HG02852 (cell line): ENCODE data around the gene ZER1.
A peak's percentile ranks its signal among the peaks of the same experiment; 100 is the strongest.

ENCODE experiments used
- ATAC-seq: cut with Tn5 transposase; IDR thresholded peaks from one replicate; pipeline ENCODE4 v1.9.1; 2021; ENCODE audit warnings: mild to moderate bottlenecking, moderate library complexity; ENCODE audit not compliant: unreplicated experiment

The ZER1 gene

DNA sequence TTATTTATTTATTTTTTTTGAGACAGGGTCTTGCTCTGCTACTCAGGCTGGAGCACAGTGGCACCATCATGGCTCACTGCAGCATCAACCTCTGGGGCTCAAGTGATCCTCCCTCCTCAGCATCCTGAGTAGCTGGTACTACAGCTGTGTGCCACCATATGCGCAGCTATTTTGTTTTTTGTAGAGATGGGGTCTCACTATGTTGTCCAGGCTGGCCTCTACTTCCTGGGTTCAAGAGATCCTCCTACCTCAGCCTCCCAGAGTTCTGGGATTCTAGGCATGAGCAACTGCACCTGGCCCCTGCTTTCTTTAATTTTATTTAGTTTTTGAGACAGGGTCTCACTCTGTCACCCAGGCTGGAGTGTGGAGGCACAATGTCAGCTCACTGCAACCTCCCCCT, 28.3 kb downstream of the ZER1 start:
- no peak for ATAC-seq

DNA sequence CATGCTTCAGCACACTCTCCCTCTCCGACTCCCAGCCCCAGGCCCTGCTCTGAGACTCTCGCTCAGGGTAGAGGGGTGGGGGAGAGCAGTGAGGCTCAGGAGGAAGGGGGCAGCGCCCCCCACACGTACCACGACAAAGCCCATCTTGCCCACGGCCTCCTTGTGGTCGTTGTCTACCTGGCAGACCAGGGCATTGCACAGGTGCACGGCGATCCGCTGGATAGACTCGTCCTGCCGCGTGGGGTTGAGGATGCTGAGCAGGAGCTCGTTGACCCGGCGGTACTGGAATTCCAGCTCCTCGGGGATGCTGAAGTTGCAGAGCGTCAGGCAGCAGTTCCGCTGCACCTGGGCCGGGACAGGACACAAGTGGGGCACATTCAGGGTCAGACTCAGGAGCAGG, 29.3 kb downstream of the ZER1 start:
- no peak for ATAC-seq

GRCh38 chr9:128735373-128735772, 36.4 kb downstream of the ZER1 start:
- no peak for ATAC-seq

DNA sequence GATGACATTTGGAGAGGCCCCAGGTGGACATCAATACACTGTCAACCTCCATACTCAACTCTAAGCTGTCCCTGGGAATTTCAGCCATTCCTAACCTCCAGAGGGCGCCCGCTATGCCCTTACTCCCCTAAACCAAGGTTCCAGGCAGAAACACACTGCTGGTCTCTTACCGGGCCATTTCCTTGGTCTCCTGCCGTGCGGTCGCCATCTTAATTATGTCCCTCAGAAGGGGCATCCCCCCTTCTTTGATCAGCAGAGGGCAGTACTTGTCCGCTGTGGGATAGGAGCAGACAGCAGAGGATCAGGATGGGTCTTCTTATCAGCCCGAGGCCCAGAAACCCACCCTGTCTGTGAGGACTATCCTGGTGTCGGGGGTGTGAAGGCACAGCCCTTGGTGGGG, 38.5 kb downstream of the ZER1 start:
- no peak for ATAC-seq

- ATAC-seq: no peak
Measured at GRCh38 chr9:128732576-128732975, 39.2 kb downstream of the ZER1 start.

DNA sequence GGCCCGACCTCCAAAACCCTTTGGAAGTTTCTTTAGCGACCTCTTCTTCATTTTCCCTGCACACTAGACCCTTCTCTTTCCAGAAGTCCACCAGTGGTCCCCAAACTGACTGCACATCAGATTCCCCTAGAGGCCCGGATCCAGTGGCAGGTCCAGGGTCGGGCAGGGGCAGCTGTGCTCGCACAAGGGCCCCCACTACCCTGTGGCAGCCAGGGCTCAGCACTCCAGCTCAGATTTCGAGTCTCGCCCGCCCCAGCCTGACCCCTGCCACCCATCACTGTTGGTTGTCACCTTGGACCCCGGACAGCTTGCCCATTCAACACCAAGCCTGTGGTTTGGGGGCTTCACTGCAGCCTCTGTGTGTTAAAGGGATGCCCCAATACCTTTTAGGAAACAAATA, 40.0 kb downstream of the ZER1 start:
- no peak for ATAC-seq

GRCh38 chr9:128731093-128731492, 40.6 kb downstream of the ZER1 start:
- ATAC-seq: no peak

DNA sequence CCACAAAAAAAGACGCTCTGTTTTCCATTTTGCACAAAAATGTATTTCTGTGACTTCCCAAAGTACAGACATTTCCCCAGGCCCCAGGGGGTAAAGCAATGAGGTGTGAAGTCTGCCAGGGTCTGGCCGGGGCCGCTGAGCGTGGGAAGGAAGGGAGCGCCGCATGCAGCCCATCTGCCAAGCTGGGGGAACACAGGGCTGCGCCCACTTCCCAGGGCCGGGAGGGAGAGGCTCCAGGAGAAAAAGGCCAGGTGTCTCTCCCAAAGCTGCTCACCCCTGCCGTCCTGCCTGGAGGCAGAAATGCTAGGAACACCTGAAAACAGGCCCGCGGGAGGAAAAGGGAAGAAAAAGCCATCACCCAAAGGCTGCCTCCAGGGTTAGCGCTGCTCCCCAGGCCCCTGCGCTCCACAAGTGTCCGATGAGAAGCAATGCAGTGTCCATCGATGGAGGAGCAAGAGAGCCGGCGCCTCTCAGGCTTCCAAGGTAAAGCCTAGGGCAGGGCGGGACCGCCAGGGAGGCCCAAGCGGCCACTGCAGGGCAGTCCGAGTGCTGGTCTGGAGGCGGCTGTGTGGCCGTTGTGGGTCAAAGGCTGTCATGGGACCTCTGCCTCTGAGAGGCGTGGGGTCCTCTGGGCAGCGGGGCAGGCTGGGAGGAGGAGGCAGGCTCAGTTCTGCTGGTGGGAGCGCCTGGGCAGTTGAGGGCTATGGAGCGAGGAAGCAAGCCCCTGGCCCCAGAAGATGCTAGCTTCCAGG, 41.8 kb downstream of the ZER1 start:
- ATAC-seq: no peak

GRCh38 chr9:128729302-128729701, 42.4 kb downstream of the ZER1 start:
- ATAC-seq: no peak

- no peak for ATAC-seq
Measured at GRCh38 chr9:128728298-128728697, 43.4 kb downstream of the ZER1 start.

GRCh38 chr9:128727640-128728248, 44.0 kb downstream of the ZER1 start:
- ATAC-seq: no peak

DNA sequence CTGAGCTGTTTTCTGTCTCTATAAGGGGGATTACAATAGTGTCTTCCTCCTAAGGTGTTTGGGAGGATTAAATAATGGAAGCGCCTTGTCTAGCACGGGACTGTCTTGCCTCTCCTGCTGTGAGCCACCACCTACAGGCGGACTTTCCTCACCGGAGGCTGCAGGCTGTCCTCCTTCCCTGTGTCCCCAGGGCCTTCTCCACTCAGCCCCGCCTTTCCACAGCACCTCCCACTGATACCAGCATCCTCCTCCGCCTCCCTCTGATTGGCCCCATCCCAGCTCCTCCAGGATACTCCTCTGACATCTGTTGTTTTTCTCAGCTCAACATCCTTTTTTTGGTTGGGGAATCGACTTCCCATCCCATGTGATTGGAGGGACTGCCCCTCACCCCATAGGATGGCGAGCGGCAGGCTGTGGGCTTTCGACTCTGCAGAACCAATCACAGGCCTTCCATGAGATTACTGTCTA, 46.9 kb downstream of the ZER1 start:
- ATAC-seq: no peak

GRCh38 chr9:128723866-128724743, 47.6 kb downstream of the ZER1 start, which contains the start of gene ZDHHC12:
ZDHHC12 (minus strand) TSS chr9:128724127; CDS start chr9:128724093, 34 bp downstream.
- peak; percentile 93 for ATAC-seq

GRCh38 chr9:128723352-128723865, 48.3 kb downstream of the ZER1 start:
- ATAC-seq: no peak

- no peak for ATAC-seq
Measured at GRCh38 chr9:128722380-128723351, 49.1 kb downstream of the ZER1 start.

GRCh38 chr9:128721487-128722010, 50.2 kb downstream of the ZER1 start:
- no peak for ATAC-seq

DNA sequence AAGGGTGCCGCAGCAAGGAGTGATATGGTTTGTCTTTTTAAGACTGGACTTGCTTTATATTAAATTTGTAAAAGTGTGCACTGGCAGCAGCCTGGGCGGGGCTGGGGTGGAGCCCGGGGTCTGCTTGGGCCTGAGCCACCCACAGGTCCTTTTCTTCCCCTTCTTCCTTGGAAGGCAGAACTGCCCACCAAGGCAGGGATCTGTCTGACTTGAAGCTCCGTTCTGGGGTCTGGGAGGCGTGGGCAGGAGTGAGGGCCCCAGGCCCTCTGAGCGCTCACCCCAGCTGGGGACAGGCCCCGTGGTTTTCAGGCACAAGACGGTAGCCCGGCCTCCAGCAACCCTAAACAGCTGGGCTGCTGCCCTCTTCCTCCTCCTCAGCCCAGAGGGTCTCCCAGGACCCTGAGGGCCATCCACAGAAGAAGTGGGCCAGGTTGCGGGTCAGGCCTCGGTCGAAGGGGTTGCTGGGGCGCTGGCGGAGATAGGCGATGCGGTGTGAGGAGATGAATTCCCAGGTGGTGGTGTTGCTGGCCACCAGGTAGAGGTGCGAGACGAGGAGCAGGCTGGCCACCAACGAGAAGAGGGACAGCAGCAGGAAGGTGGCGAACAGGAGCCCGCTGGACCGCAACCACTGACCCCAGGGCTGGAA, 50.8 kb downstream of the ZER1 start:
- ATAC-seq: no peak

GRCh38 chr9:128719919-128720605, 51.7 kb downstream of the ZER1 start:
- no peak for ATAC-seq

GRCh38 chr9:128718475-128718874, 53.3 kb downstream of the ZER1 start:
- no peak for ATAC-seq
